Measurements from ENCODE around the gene MPHOSPH6.

DNA sequence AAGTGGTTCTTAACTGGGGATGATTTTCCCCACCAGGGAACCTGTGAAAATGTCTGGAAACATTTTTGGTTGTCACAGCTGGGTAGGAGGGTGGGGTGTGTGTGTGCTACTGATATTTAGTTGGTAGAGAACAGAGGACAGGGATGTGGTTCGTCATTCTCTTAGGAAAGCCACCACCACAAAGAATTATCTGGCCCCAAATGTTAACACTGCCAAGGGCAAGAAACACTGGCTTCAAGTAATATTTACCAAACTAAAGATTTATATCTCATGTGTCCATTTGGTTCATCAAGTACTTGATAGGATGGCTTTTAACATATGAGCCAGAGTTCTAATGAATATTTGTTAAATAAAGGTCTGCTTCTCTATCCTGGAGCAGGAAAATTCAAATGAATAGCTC lies 19.5 kb downstream of the MPHOSPH6 start:
- TF ChIP-seq POLR2AphosphoS5 (IDR thresholded peaks at IDR 0.05) (no peak), CTCF (IDR thresholded peaks at IDR 0.05) (no peak), POLR2A (IDR thresholded peaks at IDR 0.05) (no peak)
